ENCODE measurements around the gene PARP3. TPM values are rescaled to one million over a fixed set of nuclear protein-coding genes. Genes with fewer than 3 reads are reported as not detected.
A peak's percentile ranks its signal among the peaks of the same experiment; 100 is the strongest.
"Not testable (repeated sequence)": the region's sequence is repeated elsewhere in the genome, so short reads cannot be mapped to it uniquely, and the experiment has no call there.

PARP3 gene
- 10 to 100 TPM in 1 of 12 donors, 1 to 10 TPM in 10, not detected in 1; 3.2 to 10.7 (median 5.4) TPM for polyA plus RNA-seq (ENCODE audit: insufficient read length in 12 of 12)
- long read RNA-seq, donor 1, partial matches to known transcripts: 0 of 1 reads
- long read RNA-seq, donor 1, other reads (novel, unspliced or antisense): 0 of 1 reads
- long read RNA-seq, donor 2, partial matches to known transcripts: 0 of 2 reads
- long read RNA-seq, donor 2, other reads (novel, unspliced or antisense): 0 of 2 reads
- long read RNA-seq, donor 3: 0 reads
- long read RNA-seq, donor 4: 0 reads
- long read RNA-seq, donor 5, partial matches to known transcripts: 0 of 1 reads
- long read RNA-seq, donor 5, other reads (novel, unspliced or antisense): 0 of 1 reads
- long read RNA-seq, donor 6, partial matches to known transcripts: 0 of 1 reads
- long read RNA-seq, donor 6, other reads (novel, unspliced or antisense): 0 of 1 reads
- long read RNA-seq, donor 7: 0 reads
- long read RNA-seq, donor 8, partial matches to known transcripts: 0 of 1 reads
- long read RNA-seq, donor 8, other reads (novel, unspliced or antisense): 0 of 1 reads
- long read RNA-seq, donor 9, partial matches to known transcripts: 0 of 2 reads
- long read RNA-seq, donor 9, other reads (novel, unspliced or antisense): 0 of 2 reads
- long read RNA-seq, donor 10, partial matches to known transcripts: 0 of 1 reads
- long read RNA-seq, donor 10, other reads (novel, unspliced or antisense): 0 of 1 reads
- long read RNA-seq, donor 11, partial matches to known transcripts: 0 of 2 reads
- long read RNA-seq, donor 11, other reads (novel, unspliced or antisense): 0 of 2 reads

DNA sequence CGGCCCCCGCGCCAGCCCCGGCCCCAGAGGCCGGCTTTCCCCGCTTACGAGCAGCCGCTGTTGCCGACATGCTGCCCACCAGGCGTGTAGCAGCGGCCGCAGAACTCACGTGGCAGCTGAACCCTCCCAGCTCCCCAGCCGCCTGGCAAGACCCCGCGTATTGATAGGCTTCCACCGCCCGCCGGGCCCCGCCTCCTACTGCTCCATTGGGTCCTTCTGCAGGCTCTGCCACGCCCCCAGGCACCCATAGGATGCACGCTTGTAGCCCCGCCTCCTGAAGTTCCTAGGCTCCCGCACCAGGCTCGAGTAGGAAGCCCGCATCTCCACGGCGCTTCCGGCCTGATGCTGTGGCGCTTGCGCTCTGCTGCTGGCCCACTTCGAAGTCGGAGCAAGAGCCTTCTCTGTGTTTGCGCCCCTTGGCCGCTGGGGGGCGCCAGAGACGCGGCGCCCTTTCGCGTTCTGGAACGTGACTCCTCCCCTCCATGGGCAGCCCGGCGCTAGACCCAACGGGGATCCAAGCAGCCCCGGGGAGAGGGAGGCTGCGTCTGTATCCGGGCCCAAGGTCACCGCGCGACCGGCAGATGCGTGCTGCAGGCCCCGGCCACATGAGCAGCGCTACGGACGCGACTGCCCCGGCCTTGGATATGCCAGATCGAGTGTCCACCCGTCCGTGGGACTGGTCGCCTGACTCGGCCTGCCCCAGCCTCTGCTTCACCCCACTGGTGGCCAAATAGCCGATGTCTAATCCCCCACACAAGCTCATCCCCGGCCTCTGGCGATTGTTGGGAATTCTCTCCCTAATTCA lies at the start of gene PARP3, which contains the start of gene RRP9:
TSS of gene PARP3 (plus strand) at position 566 of the 805 bp plus-strand sequence. CDS start 993 bp downstream, outside the sequence.
TSS of gene RRP9 (minus strand) at position 107 of the 805 bp plus-strand sequence. CDS start at position 70, 37 bp downstream.
- DNase-seq: peak; percentile 100

DNA sequence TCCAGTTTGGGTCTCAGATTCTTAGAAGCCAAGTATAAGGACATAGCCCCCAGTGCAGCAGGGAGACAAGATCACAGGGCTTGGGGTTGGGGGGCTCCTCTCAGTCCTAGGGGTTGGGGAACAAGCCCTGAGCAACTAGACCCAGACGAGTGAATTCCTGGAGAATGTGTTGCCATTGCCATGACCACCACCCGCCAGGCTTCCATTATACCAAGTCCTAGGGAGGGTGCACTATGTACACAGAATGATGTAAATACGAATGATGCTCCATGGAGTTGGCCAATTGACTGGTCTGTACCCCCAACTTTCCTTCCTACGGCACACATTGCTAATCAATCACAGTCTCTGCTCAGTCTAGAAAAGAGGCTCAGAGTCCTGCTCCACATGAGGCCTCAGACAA lies 47.8 kb upstream of the PARP3 start:
- DNase-seq: no peak

DNA sequence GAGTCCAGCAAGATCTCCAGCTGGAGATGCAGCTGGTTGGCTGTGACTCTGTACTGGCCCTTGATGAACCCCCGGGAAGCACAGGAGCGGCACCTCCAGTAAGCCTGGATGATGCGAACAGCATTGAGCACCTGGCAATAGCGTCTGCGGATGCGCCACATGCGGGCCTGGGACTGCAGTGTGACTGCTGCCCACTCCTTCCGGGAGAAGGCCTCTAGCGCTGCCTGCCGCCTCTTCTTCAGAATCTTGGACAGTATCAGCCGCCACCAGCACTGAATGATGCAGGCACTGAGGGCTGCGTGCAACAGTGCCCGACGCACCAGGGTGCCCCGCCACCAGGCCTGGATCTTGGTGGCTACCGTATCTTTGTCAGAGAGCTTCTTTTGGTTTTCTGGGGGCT lies 47.2 kb upstream of the PARP3 start:
- no peak for DNase-seq

DNA sequence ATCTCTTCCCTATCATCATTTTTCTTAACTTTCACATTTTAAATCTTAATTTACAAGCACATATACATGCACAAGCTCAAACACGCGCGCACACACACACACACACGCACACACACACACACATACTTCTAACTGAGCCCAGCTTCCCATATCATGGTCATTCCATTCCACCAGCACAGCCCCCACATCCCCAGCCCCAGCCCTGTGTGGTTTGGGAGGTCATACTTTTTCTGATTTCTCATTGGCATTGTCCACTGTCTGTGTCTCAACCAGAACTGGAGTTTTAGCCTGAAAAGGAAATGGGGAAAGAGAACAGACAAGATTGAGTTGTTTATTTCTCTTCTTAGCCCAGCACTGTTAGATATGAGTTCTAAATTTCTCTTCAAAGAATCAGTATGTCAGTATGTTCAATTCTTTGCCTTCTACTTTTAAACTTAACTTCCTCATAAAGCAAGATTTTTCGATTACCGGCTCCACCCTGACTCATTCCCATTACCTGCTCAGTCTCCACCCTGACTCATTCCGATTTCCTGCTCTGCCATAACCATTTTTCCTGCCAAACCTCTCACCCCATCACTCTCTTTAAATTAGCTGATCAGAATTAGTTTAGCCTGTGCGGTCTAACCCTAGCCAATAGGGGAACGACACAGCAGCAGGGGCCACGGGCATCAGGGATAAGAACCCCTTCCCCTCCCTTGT lies 45.4 kb upstream of the PARP3 start:
- no peak for DNase-seq

DNA sequence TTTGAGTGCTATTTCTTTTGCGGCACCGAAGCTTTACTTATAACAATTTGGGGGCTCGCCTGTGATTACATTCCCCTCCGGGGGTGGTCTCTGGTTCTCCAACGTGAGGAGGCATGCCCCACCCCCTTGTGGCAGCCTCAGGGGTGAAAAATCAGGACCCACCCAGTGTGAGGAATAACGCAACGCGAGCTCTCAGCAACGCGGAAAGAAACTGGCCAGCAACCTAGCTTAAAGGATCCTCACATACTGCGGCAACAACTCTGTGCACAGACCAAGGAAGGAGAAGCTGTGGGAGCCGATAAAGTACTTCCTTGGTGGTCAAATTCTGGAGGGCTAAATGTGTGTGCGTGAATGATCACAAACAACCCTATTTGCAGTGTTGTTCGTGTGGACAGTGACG lies 44.8 kb upstream of the PARP3 start:
- no peak for DNase-seq

DNA sequence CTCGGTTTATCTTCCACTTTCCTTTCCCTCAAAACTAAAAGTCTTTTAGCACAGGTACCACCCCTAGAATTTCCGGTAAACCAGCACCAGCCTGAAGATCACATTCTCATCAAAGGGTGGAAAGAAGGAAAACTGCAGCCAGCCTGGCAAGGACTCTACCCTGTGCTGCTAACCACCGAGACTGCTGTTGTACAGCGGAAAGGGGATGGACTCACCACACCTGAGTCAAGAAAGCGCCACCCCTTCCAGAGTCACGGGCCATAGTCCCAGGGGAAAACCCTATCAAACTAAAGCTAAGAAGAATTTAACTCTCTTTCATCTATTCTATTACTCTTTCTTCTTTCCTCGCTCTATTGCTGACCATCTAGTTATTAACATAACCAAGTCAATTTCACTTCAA lies 42.1 kb upstream of the PARP3 start:
- not testable (repeated sequence) for DNase-seq

DNA sequence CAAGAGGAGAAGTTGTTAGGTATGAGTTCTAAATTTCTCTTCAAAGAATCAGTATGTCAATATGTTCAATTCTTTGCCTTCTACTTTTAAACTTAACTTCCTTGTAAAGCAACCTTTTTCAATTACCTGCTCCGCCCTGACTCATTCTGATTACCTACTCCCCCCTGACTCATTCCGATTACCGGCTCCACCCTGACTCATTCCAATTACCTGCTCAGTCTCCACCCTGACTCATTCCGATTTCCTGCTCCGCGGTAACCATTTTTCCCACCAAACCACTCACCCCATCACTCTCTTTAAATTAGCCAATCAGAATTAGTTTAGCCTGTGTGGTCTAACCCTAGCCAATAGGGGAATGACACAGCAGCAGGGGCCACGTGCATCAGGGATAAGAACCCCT lies 39.8 kb upstream of the PARP3 start:
- not testable (repeated sequence) for DNase-seq

DNA sequence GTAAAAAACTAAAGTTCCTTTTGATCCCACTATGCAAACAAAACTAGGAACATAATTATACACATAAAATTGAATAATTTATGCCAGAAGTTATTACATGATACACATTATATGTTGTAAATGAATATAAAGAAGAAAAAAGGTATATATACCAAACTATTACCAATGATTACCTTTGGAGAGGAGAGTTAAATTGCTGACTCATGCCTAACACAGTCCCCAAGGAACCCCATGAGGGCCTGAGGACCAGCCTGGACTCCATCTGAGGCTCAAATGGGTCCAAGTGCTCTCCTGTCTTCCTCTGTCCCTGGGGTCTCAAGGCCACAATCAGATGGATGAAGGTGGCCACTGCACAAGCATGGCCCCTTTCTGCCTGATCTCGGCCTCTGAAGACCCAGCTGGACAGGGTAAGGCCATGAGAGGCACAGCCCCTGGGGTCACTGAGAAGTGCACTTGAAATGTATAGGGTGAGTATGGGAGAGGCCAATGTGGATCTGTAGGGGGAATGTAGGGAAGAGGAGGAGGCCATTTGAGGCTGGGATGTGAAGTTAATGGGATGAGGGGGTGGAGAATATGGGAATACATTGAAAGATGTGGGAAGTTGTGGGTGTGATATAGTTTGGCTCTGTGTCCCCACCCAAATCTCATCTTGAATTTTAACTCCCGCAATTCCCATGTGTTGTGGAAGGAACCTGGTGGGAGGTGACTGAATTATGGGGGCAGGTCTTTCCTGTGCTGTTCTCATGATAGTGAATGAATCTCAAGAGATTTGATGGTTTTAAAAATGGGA lies 37.9 kb upstream of the PARP3 start:
- no peak for DNase-seq

DNA sequence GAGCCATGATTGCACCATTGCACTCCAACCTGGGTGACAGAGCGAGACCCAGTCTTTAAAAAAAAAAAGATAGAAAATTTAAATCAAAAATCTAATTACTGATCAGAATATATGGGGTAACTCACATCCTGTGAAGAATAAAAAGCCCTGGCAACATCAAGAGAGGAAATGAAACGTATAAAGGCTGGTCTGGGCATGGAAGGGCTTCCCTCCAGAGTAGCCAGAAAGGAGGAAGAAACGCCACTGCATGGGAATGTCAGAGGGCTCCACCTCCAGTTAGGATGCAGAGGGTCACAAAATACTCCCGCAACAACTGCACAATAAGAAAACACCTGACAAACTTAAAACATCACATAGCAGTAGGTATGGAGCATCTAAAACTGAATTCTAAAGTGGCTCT lies 34.1 kb upstream of the PARP3 start:
- no peak for DNase-seq

DNA sequence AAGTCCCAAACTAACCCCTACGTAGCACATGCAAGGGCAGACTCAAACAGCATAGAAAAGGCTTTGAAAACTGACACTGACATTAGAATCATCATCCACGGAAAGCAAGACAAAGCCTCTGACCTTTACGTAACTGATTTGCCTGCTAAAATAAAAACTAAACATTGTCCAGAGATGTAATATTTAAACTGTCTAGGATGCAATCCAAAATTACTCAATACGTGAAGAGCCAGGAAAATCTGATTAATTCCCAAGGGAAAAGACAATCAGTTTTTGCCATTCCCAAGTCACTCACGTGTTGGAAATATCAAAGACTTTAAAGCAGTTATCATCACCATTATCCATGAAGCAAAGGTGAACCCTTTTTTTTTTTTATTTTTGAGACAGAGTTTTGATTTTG lies 25.7 kb upstream of the PARP3 start:
- no peak for DNase-seq

DNA sequence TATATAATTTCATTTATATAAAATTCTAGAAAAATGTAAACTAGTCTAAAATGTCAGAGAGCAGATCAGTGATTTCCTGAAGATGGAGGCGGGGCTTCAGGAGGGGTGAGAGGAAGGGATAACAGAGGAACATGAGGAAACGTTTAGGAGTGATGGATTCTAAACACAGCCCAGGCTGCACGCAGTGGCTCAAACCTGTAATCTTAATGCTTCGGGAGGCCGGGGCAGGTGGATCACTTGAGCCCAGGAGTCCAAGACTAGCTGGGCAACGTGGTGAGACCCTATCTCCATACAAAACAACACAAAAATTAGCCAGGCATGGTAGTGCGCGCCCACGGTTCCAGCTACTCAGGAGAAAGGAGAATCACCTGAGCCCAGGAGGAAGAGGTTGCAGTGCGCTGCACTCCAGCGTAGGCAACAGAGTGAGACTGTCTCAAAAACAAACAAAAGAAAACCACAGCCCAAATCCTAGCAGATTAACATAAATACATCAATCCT lies 21.0 kb upstream of the PARP3 start:
- no peak for DNase-seq

DNA sequence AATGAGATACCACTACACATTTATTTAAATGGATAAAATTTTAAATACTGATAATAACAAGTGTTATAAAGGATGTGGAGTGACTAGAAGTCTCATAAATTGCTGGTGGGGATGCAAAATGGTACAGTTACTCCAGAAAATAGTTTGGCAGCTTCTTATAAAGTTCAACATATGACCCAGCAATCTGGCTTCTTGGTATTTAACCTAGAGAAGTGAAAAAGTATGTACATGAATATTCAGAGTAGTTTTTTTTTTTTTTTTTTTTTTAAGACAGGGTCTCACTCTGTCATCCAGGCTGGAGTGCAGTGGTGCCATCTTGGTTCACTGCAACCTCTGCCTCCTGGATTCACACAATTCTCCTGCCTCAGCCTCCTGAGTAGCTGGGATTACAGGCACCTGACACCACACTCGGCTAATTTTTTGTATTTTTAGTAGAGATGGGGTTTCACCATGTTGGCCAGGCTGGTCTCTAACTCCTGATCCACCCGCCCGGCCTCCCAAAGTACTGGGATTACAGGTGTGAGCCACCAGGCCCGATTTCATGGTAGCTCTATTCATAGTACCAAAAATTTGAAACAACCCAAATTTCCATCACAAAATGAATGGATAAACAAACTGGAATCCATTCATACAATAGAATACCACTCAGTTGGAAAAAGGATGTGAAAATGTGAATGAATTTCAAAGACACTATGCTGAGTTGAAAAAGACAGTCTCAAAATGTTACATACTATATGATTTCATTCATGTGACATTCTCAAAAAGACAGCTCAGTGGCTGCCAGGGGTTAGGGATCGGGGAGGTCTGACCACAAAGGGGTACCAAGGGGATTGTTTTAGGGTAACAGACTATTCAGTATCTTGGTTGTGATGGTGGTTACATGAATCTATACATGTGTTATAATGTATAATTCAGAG lies 14.8 kb upstream of the PARP3 start:
- DNase-seq: no peak

DNA sequence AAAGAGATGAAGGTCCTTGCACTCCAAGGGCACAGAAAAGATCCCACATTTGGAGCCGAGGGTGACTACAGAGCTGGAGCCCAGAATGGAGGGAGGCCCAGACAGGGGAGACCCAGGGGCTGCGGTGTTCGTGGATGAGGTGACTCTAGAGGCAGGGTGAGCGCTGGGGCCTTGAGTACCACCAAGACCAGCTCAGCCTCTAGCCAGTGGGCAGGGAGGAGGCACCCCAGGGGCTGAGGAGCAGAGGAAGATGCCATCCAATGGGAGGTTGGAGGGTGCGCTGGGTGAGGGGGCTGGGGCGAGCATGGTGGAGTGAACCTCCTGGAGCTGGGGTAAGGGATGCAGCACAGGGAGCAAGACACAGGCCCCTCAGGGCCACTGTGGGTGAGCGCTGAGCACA lies 13.7 kb upstream of the PARP3 start:
- no peak for DNase-seq

DNA sequence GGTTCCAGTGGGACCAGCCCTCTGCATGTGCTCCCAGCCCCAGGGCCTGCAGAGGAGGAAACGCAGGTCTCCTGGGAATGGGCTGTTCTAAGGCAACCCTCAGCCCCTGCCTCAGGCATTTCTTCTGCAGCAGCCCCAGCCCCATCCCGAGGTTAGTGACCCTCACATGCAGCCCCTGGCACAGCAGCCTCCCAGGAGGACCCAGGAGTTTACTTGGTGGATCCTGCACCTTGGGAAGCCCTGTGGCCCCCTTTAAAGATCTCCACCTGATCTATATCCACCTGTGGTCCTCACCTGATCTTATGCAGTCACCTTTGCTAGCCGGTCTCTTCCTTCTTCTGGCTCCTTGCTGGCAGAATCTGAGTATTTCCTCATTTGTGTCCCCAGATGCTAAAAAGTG lies 13.2 kb upstream of the PARP3 start:
- not testable (repeated sequence) for DNase-seq

DNA sequence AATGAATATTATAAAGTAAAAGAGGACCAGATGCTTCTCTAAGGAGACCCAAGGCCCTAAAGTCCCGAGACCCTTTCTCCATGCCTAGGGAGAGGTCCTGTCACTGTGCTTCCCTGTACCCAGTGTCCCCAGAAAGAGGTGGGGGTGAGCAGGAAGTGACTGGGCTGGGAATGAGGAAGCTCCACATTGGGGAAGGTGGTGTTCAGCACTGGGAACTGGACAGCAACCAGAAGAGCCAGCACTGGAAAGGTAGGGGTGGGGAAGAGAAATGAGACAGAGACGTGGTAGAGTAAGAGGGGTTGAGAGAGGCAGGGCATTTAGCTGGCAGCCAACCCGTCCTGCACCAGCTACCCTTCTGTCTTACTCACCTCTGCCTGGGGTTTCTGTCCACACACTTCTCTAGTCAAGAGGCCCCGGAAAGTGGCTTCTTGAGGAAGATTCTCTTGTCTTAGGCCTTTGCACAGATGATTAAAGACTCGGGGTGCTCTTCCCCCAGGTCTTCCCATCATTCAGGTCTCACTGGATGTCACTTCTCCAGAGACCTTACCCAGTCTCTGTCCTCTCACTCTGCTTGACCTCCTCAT lies 12.7 kb upstream of the PARP3 start:
- no peak for DNase-seq

DNA sequence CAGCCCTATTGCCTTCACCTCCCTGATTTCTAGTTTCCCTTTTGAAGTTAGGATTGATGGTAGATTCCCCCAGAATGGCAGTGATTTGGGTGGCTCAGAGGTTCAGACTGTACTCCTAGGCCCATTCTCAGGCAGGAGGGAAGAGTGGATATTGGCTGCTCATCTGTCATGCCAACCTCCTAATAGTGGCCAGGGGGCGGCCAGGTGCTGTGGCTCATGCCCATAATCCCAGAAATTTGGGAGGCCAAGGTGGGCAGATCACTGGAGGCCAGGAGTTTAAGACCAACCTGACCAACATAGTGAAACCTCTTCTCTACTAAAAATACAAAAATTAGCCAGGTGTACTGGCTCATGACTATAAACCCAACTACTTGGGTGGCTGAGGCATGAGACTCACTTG lies 11.7 kb upstream of the PARP3 start:
- no peak for DNase-seq

DNA sequence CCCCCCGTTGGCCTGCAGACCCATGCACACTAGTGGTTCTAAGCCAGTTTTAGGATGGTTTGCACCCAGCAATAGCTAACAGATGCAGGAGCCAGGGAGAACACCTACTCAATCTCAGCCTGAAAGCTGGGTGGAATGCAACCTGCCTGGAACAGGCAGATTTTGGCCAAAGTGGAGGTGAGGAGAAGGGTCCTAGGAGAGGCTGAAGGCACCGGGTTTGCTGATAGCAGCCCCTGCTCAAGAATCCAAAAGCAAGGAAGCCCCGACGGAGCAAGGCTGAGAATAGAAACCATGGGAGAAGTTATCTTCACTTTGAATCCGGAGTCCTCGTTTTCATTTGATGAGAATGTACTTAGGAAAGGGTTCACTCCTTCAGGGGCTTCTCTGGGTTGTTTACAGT lies 10.4 kb upstream of the PARP3 start:
- no peak for DNase-seq

DNA sequence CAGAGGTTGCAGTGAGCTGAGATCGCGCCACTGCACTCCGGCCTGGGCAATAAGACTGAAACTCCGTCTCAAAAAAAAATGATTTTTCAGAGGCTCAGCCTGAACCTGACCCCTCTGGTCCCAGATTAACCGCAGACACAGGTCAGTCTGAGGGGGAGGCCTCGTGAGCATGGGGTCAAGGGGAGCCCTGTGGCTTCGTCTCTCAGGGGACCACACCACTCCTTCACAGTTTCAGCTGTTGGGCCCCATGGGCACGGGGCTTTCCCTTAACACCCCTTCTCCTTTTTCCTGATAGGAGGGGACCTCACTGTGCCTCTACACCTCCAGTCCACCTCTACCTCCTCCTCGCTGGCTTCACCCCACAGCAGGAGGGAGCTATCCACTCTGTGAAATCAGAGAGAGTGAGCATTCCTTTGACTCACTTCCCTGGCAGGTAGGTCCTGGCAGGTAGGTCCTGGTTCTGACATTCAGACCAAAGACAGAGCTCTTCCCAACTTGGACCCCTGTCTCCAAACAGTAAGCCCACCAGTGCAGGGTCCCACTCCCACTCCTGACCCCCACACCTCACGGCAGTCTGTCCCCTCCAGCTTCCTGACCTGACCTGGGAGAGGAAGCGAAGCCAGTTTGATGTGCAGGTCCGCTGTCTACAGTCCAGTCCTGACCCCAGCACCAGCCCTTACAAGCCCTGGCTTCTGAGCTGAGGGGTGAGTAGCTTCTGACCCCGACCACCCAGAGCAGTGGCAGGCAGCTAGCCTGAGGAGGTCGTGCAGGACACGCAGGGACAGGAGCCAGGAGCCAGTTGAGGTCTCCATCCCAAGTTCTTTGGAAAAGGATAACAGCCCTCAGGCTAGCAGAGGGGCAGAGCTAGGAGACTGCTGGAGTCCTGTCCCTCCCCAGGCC lies 9.4 kb upstream of the PARP3 start:
- no peak for DNase-seq

All from muscle of arm (tissue), 14 donors.